ENCODE results near the gene MLN. TPM values are rescaled to one million over a fixed set of nuclear protein-coding genes. Genes with fewer than 3 reads are reported as not detected.

The MLN gene
- polyA plus RNA-seq, 1 of the 3 experiments (the other 2 are of a cell fraction): not detected

DNA sequence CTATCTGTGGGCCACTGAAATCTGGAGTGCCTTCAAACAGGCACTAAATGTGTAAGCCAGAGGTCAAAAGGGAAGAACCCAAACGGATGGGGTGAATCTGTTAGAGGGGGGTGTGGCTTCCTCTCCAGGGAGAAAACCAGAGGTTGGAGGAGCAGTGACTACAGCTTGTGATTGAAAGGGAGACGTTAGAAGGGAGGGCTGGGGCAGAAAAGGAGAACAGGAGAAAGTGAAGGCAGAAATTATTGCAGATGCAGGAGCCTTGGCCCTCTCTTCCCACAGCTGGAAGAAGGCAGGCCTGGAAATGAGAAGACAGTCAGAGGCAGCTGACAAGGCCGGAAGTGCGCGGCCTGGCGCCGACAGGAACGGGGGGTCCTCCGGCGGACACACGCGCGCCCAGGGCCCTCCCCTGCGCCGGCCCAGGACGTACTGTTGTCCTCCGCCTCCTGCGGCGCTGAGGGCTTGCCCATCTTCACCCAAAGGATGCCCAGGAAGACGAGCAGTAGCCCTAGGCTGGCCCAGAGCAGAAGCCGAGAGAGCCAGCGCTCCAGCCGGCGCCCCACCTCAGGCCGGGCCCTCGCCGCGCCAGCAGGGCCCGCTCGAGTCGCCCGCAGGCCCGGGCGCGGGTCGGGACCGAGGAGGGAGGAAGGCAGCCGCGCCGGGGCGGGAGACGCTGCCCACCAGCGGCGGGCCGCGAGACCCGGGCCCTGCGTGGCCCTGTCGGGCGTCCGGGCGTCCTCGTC is 15.7 kb downstream of the MLN start (continued):
- TF ChIP-seq, protein P1, sequence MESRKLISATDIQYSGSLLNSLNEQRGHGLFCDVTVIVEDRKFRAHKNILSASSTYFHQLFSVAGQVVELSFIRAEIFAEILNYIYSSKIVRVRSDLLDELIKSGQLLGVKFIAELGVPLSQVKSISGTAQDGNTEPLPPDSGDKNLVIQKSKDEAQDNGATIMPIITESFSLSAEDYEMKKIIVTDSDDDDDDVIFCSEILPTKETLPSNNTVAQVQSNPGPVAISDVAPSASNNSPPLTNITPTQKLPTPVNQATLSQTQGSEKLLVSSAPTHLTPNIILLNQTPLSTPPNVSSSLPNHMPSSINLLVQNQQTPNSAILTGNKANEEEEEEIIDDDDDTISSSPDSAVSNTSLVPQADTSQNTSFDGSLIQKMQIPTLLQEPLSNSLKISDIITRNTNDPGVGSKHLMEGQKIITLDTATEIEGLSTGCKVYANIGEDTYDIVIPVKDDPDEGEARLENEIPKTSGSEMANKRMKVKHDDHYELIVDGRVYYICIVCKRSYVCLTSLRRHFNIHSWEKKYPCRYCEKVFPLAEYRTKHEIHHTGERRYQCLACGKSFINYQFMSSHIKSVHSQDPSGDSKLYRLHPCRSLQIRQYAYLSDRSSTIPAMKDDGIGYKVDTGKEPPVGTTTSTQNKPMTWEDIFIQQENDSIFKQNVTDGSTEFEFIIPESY (IDR thresholded peaks at IDR 0.05; ENCODE audit: borderline replicate concordance, low read depth): no peak
- TF ChIP-seq RFX5 (IDR thresholded peaks at IDR 0.05; ENCODE audit: low read length): no peak
- TF ChIP-seq USF2 (IDR thresholded peaks at IDR 0.05; ENCODE audit: borderline replicate concordance, low read depth, low read length): no peak
- no peak for TF ChIP-seq RCOR1 (IDR thresholded peaks at IDR 0.05; ENCODE audit: low read length)
- TF ChIP-seq GABPA (IDR thresholded peaks at IDR 0.05; ENCODE audit: low read depth): peak; percentile 79
- TF ChIP-seq ELF1 (IDR thresholded peaks at IDR 0.05): peak; percentile 71
- TF ChIP-seq, protein P2, sequence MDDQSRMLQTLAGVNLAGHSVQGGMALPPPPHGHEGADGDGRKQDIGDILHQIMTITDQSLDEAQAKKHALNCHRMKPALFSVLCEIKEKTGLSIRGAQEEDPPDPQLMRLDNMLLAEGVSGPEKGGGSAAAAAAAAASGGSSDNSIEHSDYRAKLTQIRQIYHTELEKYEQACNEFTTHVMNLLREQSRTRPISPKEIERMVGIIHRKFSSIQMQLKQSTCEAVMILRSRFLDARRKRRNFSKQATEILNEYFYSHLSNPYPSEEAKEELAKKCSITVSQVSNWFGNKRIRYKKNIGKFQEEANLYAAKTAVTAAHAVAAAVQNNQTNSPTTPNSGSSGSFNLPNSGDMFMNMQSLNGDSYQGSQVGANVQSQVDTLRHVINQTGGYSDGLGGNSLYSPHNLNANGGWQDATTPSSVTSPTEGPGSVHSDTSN (IDR thresholded peaks at IDR 0.05): no peak
- peak; percentile 7; the same call in 1 of the 2 replicates for TF ChIP-seq SMC3 (IDR thresholded peaks at IDR 0.05; ENCODE audit: low read depth, low read length)
- peak; percentile 54; the same call in 1 of the 2 replicates for TF ChIP-seq YY1 (IDR thresholded peaks at IDR 0.05; ENCODE audit: low read depth)
- no peak for TF ChIP-seq MEF2A (IDR thresholded peaks at IDR 0.05; ENCODE audit: borderline replicate concordance, low read depth)
- no peak for TF ChIP-seq FOXJ3 (CRISPR knock-in tag; IDR thresholded peaks at IDR 0.05)

DNA sequence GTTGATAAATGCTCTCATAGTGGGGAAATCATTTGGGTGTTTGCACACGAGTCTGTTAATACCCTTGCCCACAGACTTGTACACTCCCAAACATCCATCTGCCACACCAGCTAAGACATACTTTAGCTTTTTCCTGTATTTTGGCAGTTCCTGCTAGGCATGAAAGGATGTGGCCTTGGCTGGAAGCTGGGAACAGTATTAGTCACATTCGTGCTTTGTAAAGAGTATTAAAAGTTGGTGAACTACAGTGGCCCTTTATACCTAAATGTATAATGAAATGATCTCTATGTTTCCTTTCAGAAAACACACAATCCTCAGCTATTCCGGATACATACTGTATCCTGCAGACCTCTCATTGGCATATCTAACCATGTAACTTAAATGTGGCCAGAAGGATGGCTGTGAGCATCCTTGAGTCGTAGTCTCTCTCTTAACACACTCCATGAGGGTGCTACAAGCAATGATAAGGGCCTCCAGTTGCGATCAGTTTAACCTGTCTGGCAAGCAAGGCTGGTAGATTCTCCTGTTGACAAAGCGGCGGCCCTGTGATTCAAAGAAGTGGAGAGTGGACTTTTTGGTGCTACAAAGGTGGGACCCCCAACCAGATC is 16.4 kb downstream of the MLN start:
- no peaks in the 10 kb centered on the region for H3K9me2 ChIP-seq
- 40% methylated on average over 7 of the region's 7 CpGs for WGBS (ENCODE audit: low lambda C conversion rate)
- TF ChIP-seq REST (IDR thresholded peaks at IDR 0.05; ENCODE audit: low read depth, low read length) (no peak), JUND (IDR thresholded peaks at IDR 0.05) (no peak), FOXJ3 (CRISPR knock-in tag; IDR thresholded peaks at IDR 0.05) (no peak)
- peak overlapping the region; percentile 80 to 88 for H3K4me3 ChIP-seq (ENCODE audit: low read depth in 2 of 2, low read length in 1 of 2)
- DNase-seq: no peak
- no peaks in the 10 kb centered on the region for H3K9me3 ChIP-seq
- H3K27me3 ChIP-seq (ENCODE audit: insufficient read depth): no peaks in the 10 kb centered on the region
- H3K36me3 ChIP-seq (replicated peaks in 1 of 2; ENCODE audit: control insufficient read depth in 1 of 2, insufficient read depth in 2 of 2, low read length in 1 of 2): peaks cover 18 to 38% of the 10 kb centered on the region in 2 experiments
- peaks cover 28% of the 10 kb centered on the region for H4K20me1 ChIP-seq (ENCODE audit: insufficient read depth)
- CTCF ChIA-PET: interaction anchor here (1.0 to 7.1 kb wide), 5 partner anchors 18 to 367 kb away, joined by 3 to 53 read pairs (median 3); no protein-coding TSS in a partner anchor
- H3K27ac ChIP-seq (ENCODE audit: low read depth in 2 of 2, low read length in 1 of 2): peak overlapping the region; percentile 77 to 91
- POLR2A ChIA-PET: interaction anchor here (0.9 to 2.0 kb wide), 3 partner anchors 9 to 52 kb away, joined by 3 to 7 read pairs (median 5); no protein-coding TSS in a partner anchor
- H2AFZ ChIP-seq (ENCODE audit: low read depth): no peak overlapping the region
- peaks cover 29 to 34% of the 10 kb centered on the region in 2 experiments for H3K4me1 ChIP-seq (ENCODE audit: control insufficient read depth in 1 of 2, insufficient read depth in 2 of 2, low read depth in 1 of 2, low read length in 1 of 2)
- H3K79me2 ChIP-seq (ENCODE audit: insufficient read depth): peaks cover 71% of the 10 kb centered on the region
- peak overlapping the region; percentile 92 for H3K9ac ChIP-seq
- H3K4me2 ChIP-seq: peak overlapping the region; percentile 95
- peaks cover 14% of the 10 kb centered on the region for H3F3A ChIP-seq (replicated peaks; ENCODE audit: insufficient read depth)

Data from SK-N-SH (cell line).